ENCODE data around the gene SEMA6A. TPM values are rescaled to one million over a fixed set of nuclear protein-coding genes. Genes with fewer than 3 reads are reported as not detected.

Gene SEMA6A
- total and polyA plus RNA-seq, 10 donors, result 0.88 to 78.6 (median 30.4) TPM

GRCh38 chr5:116492016-116492623, 82.5 kb downstream of the SEMA6A start:
- no peaks in the 10 kb centered on the region for H3K27me3 ChIP-seq (replicated peaks in 1 of 7)
- no peaks in the 10 kb centered on the region for H3K9me3 ChIP-seq
- no peak for TF ChIP-seq POLR2AphosphoS5 (IDR thresholded peaks at IDR 0.05)
- TF ChIP-seq CTCF (IDR thresholded peaks at IDR 0.05 in 8 of 11, conservative IDR thresholded peaks at IDR 0.05 in 3 of 11), result no peak
- no peak for TF ChIP-seq POLR2A (IDR thresholded peaks at IDR 0.05)
- WGBS, 5 donors, result 12 to 34% (median 22%) methylated on average over 3 of the region's 3 CpGs
- no peak for DNase-seq
- peaks cover 0 to 41% (median 0%) of the 10 kb centered on the region in 6 donors for H3K36me3 ChIP-seq
- peaks cover 0 to 19% (median 6%) of the 10 kb centered on the region in 6 donors for H3K4me1 ChIP-seq
- intact Hi-C loops (cut with DNase I; ENCODE audit: low total_unique reads), result no loop called here
- no peak overlapping the region for H3K4me3 ChIP-seq
- no peak overlapping the region for H3K27ac ChIP-seq

GRCh38 chr5:116488356-116489041, 86.1 kb downstream of the SEMA6A start:
- DNase-seq, result no peak
- 94 to 99% (median 96%) methylated on average over 6 of the region's 6 CpGs for WGBS, 5 donors
- Histone ChIP-seq H3K27me3 (replicated peaks in 1 of 7) (no peaks in the 10 kb centered on the region), H3K4me1 (peaks cover 0 to 19% (median 6%) of the 10 kb centered on the region in 6 donors), H3K4me3 (no peak overlapping the region), H3K27ac (no peak overlapping the region), H3K36me3 (peaks cover 0 to 34% (median 5%) of the 10 kb centered on the region in 6 donors), H3K9me3 (no peaks in the 10 kb centered on the region)
- TF ChIP-seq CTCF (IDR thresholded peaks at IDR 0.05 in 8 of 11, conservative IDR thresholded peaks at IDR 0.05 in 3 of 11) (no peak), POLR2AphosphoS5 (IDR thresholded peaks at IDR 0.05) (no peak), POLR2A (IDR thresholded peaks at IDR 0.05) (no peak)
- intact Hi-C loops (cut with DNase I; ENCODE audit: low total_unique reads), result no loop called here

- Histone ChIP-seq H3K4me3 (no peak overlapping the region), H3K27me3 (replicated peaks in 1 of 7) (no peaks in the 10 kb centered on the region), H3K4me1 (peaks cover 0 to 7% (median 4%) of the 10 kb centered on the region in 6 donors), H3K27ac (no peak overlapping the region), H3K36me3 (peaks cover 0 to 39% (median 6%) of the 10 kb centered on the region in 6 donors), H3K9me3 (no peaks in the 10 kb centered on the region)
- intact Hi-C loops (cut with DNase I; ENCODE audit: low total_unique reads), result no loop called here
- no peak for TF ChIP-seq POLR2AphosphoS5 (IDR thresholded peaks at IDR 0.05)
- no peak for TF ChIP-seq POLR2A (IDR thresholded peaks at IDR 0.05)
- no peak for TF ChIP-seq CTCF (IDR thresholded peaks at IDR 0.05 in 8 of 11, conservative IDR thresholded peaks at IDR 0.05 in 3 of 11)
- 42 to 52% (median 49%) methylated on average over 1 of the region's 1 CpG for WGBS, 5 donors
- no peak for DNase-seq
Measured at GRCh38 chr5:116487045-116487444, 87.6 kb downstream of the SEMA6A start.

GRCh38 chr5:116486588-116486987, 88.0 kb downstream of the SEMA6A start:
- Histone ChIP-seq H3K27me3 (replicated peaks in 1 of 7) (no peaks in the 10 kb centered on the region), H3K9me3 (no peaks in the 10 kb centered on the region), H3K36me3 (peaks cover 0 to 43% (median 7%) of the 10 kb centered on the region in 6 donors), H3K4me1 (peaks cover 0 to 3% (median 0%) of the 10 kb centered on the region in 6 donors), H3K4me3 (no peak overlapping the region), H3K27ac (no peak overlapping the region)
- 36 to 69% (median 51%) methylated on average over 8 of the region's 8 CpGs for WGBS, 5 donors
- TF ChIP-seq POLR2AphosphoS5 (IDR thresholded peaks at IDR 0.05), result no peak
- no peak for TF ChIP-seq POLR2A (IDR thresholded peaks at IDR 0.05)
- no peak for TF ChIP-seq CTCF (IDR thresholded peaks at IDR 0.05 in 8 of 11, conservative IDR thresholded peaks at IDR 0.05 in 3 of 11)
- intact Hi-C loops (cut with DNase I; ENCODE audit: low total_unique reads), result no loop called here
- DNase-seq, result no peak
